ENCODE results near the gene GSTT2B.
"Not testable (repeated sequence)": the region's sequence is repeated elsewhere in the genome, so short reads cannot be mapped to it uniquely, and the experiment has no call there.

Gene GSTT2B

GRCh38 chr22:24001314-24001713 lies 40.3 kb upstream of the GSTT2B start:
- no peak overlapping the region for H3K4me3 ChIP-seq (ENCODE audit: control insufficient read depth, low read depth, low read length)
- no peak for TF ChIP-seq CTCF (IDR thresholded peaks at IDR 0.05; ENCODE audit: control insufficient read depth, insufficient read depth, low read depth, low read length, missing control alignments)
- no peak for DNase-seq (ENCODE audit: low read depth)

- H3K4me3 ChIP-seq (ENCODE audit: control insufficient read depth, low read depth, low read length); DNase-seq (ENCODE audit: low read depth): not testable (repeated sequence)
Measured at GRCh38 chr22:23999779-24000178, 38.8 kb upstream of the GSTT2B start.

GRCh38 chr22:23997092-23997491 lies 36.1 kb upstream of the GSTT2B start:
- no peak overlapping the region for H3K4me3 ChIP-seq (ENCODE audit: control insufficient read depth, low read depth, low read length)
- no peak for TF ChIP-seq CTCF (IDR thresholded peaks at IDR 0.05; ENCODE audit: control insufficient read depth, insufficient read depth, low read depth, low read length, missing control alignments)
- no peak for DNase-seq (ENCODE audit: low read depth)

GRCh38 chr22:23993581-23994177 lies 32.7 kb upstream of the GSTT2B start:
- H3K4me3 ChIP-seq (ENCODE audit: control insufficient read depth, low read depth, low read length); DNase-seq (ENCODE audit: low read depth): not testable (repeated sequence)

GRCh38 chr22:23993080-23993479 lies 32.1 kb upstream of the GSTT2B start:
- not testable (repeated sequence) for H3K4me3 ChIP-seq (ENCODE audit: control insufficient read depth, low read depth, low read length); DNase-seq (ENCODE audit: low read depth)

- not testable (repeated sequence) for DNase-seq (ENCODE audit: low read depth); H3K4me3 ChIP-seq (ENCODE audit: control insufficient read depth, low read depth, low read length)
Measured at GRCh38 chr22:23989583-23990244, 28.7 kb upstream of the GSTT2B start.

GRCh38 chr22:23986538-23987178 lies 25.7 kb upstream of the GSTT2B start:
- H3K4me3 ChIP-seq (ENCODE audit: control insufficient read depth, low read depth, low read length); DNase-seq (ENCODE audit: low read depth): not testable (repeated sequence)

GRCh38 chr22:23986089-23986488 lies 25.1 kb upstream of the GSTT2B start:
- not testable (repeated sequence) for H3K4me3 ChIP-seq (ENCODE audit: control insufficient read depth, low read depth, low read length); DNase-seq (ENCODE audit: low read depth)

GRCh38 chr22:23984430-23984829 lies 23.4 kb upstream of the GSTT2B start:
- DNase-seq (ENCODE audit: low read depth) = no peak
- no peak for TF ChIP-seq CTCF (IDR thresholded peaks at IDR 0.05; ENCODE audit: control insufficient read depth, insufficient read depth, low read depth, low read length, missing control alignments)
- no peak overlapping the region for H3K4me3 ChIP-seq (ENCODE audit: control insufficient read depth, low read depth, low read length)

GRCh38 chr22:23980567-23980966 lies 19.6 kb upstream of the GSTT2B start:
- not testable (repeated sequence) for DNase-seq (ENCODE audit: low read depth); H3K4me3 ChIP-seq (ENCODE audit: control insufficient read depth, low read depth, low read length)

- not testable (repeated sequence) for DNase-seq (ENCODE audit: low read depth); H3K4me3 ChIP-seq (ENCODE audit: control insufficient read depth, low read depth, low read length)
Measured at GRCh38 chr22:23979557-23980240, 18.7 kb upstream of the GSTT2B start, which contains the start of gene GSTT2. Gene GSTT2, plus strand, starts transcription at chr22:23980134.

GRCh38 chr22:23977304-23977703 lies 16.3 kb upstream of the GSTT2B start:
- H3K4me3 ChIP-seq (ENCODE audit: control insufficient read depth, low read depth, low read length); DNase-seq (ENCODE audit: low read depth): not testable (repeated sequence)

- DNase-seq (ENCODE audit: low read depth); H3K4me3 ChIP-seq (ENCODE audit: control insufficient read depth, low read depth, low read length): not testable (repeated sequence)
Measured at GRCh38 chr22:23974836-23975352, 13.9 kb upstream of the GSTT2B start.

- not testable (repeated sequence) for DNase-seq (ENCODE audit: low read depth); H3K4me3 ChIP-seq (ENCODE audit: control insufficient read depth, low read depth, low read length)
Measured at GRCh38 chr22:23974345-23974744, 13.3 kb upstream of the GSTT2B start, which contains the start of gene DDT. Gene DDT, minus strand, starts transcription at chr22:23974441. Its CDS starts 27 bp downstream, at chr22:23974414.
